HG03135 (cell line): ENCODE results near the gene SLC6A11.

Source experiments
- ATAC-seq: cut with Tn5 transposase; IDR thresholded peaks from one replicate; pipeline ENCODE4 v1.9.1; 2021; ENCODE audit warnings: mild to moderate bottlenecking, moderate library complexity; ENCODE audit not compliant: unreplicated experiment

The SLC6A11 gene

DNA sequence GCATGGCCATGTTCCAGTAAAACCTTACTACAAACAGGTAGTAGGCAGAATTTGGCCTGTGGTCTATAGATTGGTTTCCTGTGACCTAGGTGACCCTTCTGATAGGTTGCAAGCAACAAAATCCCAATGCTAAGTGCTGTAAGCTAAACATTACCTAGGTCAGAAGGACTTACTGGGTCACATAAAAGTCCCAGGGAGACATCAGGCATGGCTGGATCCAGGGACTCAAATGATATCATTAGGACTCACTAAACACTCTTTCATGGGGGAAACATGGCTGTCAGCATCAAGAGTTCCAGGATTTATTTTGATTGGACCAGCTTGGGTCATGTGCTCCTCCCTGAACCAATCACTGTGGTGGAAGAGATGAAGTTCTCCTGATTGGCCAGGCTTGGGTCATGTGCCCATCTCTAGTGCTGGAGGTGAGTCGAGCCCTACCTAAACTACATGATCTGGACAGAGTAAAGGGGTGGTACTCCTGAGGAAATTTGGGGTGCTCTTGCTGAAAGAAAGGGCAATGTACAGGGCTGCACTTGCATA is 159.7 kb downstream of the SLC6A11 start:
- ATAC-seq = no peak

- ATAC-seq = no peak
Observed at GRCh38 chr3:10976770-10977169, 160.7 kb downstream of the SLC6A11 start.

GRCh38 chr3:10977892-10978510 is 162.0 kb downstream of the SLC6A11 start:
- no peak for ATAC-seq

- ATAC-seq = no peak
Observed at GRCh38 chr3:10978956-10979355, 162.9 kb downstream of the SLC6A11 start.

GRCh38 chr3:10980312-10980711 is 164.3 kb downstream of the SLC6A11 start:
- no peak for ATAC-seq

- ATAC-seq = no peak
Observed at GRCh38 chr3:10981031-10981430, 165.0 kb downstream of the SLC6A11 start.

DNA sequence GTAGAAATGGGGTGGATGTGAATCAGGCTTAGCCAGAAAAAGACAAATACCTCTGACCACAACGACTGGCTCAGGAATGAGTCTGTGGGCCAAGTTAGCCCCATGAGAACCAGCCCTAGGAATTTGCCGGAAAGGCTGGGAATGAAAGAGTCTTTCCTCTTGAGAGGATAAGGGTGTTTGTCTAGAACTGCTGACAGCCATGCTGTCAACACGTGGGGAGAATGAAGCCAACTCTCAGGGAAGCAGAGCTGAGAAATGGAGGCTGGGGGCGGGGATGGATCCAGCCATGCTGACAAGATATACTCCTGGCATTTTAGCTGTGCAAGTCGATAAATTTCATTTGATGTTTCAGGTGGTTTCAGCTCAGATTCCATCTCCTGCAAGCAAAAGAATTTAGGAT is 165.9 kb downstream of the SLC6A11 start:
- no peak for ATAC-seq

- no peak for ATAC-seq
Observed at GRCh38 chr3:10982782-10983181, 166.8 kb downstream of the SLC6A11 start.

GRCh38 chr3:10983219-10983916 is 167.3 kb downstream of the SLC6A11 start:
- ATAC-seq = no peak

DNA sequence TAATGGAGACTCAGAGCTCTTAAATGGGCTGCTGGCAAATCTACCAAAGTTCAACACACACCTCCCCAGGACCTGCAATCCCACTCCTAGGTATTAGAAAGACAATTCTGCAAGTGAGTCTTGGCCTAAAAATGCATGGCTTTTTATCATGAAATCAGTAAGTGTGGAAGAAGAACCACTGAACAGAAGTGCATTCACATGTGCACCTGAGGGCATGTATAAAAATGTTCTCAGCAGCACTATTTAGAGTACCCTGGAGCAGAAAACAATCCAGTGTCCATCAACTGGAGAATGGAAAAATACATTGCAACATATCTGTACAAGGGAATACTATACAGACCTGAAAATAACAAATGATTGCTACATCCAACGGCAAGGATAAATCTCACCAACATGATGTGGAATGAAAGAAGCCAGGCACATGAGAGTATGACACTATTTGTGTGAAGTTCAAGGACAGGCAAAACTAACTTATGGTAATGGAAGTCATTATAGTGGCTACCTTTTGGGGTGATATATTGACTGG is 168.4 kb downstream of the SLC6A11 start:
- ATAC-seq = no peak

DNA sequence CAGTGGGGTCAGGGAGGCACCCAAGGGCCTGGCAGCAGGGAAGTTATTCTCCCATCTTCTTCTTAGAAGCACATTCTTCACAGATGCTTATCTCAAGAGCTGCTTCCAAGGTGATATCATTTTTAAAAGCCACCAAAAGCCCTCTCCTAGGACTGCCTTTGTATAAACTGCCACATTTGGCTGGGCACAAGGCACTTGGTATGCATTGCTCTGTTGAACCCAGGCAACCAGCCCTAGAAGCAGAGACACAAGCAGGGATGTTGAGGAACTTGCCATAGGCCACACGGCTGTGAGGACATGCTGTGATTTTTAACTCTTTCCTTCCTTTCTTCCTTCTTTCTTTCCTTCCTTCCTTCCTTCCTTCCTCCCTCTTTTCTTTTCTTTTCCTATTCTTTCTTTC is 169.2 kb downstream of the SLC6A11 start:
- no peak for ATAC-seq

- no peak for ATAC-seq
Observed at GRCh38 chr3:10986592-10986991, 170.6 kb downstream of the SLC6A11 start.

GRCh38 chr3:10988001-10988665 is 172.1 kb downstream of the SLC6A11 start:
- no peak for ATAC-seq

GRCh38 chr3:10988991-10989484 is 173.0 kb downstream of the SLC6A11 start:
- no peak for ATAC-seq
